Adipocyte (in vitro differentiated cells): ENCODE data around the gene COA8.

Experiments used
- DNase-seq: peaks from one replicate; pipeline ENCODE4 v3.0.0-alpha.2; 2015; ENCODE audit warnings: low read depth
- H3K27me3 ChIP-seq: replicated peaks from 2 replicates; pipeline ENCODE4 v1.7.0; 2013; ENCODE audit warnings: mild to moderate bottlenecking, low read length, moderate library complexity; ENCODE audit not compliant: control insufficient read depth, insufficient read depth
- H3K36me3 ChIP-seq: 2 replicates; pipeline ENCODE4 v1.7.0; 2013; ENCODE audit warnings: low read length, mild to moderate bottlenecking, moderate library complexity; ENCODE audit not compliant: control insufficient read depth, insufficient read depth, severe bottlenecking
- H3K4me1 ChIP-seq: 2 replicates; pipeline ENCODE4 v1.7.0; 2013; ENCODE audit warnings: mild to moderate bottlenecking, low read length, moderate library complexity; ENCODE audit not compliant: control insufficient read depth, insufficient read depth
- H3K4me3 ChIP-seq: 2 replicates; pipeline ENCODE4 v1.7.0; 2013; ENCODE audit warnings: mild to moderate bottlenecking, low read length, moderate library complexity
- H3K9ac ChIP-seq: 2 replicates; pipeline ENCODE4 v1.7.0; 2013; ENCODE audit warnings: mild to moderate bottlenecking, low read length, moderate library complexity
- H3K9me3 ChIP-seq: 2 replicates; pipeline ENCODE4 v1.7.0; 2013; ENCODE audit warnings: mild to moderate bottlenecking, low read length, moderate library complexity; ENCODE audit not compliant: control insufficient read depth

Gene COA8

DNA sequence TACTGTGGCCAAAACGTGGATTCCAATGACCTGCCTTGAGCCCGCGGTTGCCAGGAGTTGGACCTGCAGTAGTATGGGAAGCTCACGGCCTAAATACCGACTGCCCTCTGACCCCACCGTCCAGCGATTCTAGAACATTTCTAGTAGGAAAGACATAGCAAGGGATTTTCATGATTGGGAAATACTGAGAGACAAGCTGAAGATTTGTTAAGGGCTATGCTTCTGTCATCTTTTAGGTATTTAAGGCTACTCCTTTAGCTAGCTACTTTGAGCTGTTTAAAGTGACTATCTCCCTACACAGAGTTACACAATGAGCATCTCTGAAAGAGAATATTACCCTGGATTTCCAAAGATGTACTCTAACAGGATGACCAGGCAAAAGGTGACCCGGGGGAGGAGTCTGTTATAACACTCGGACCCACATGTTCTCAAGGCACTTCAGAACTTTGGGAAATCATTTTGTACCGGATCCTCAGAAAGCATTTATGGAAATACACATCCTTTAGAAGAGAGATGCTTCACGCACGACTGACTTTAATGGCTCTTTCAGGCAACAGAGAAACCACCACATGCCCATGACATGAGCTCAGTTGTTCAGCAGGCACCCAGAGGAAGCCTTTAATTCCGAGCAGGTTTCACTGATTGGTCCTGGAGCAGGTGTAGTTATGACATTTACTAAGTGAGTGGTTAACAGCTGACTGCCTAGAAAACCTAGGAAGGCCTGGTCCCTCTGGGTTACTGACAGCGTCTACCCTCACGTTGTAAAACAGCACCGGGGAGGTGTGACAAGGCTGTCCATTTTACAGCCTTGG is 4.5 kb upstream of the COA8 start:
- H3K36me3 ChIP-seq = peaks cover 29% of the 10 kb centered on the region
- peak; percentile 83 for DNase-seq
- peak overlapping the region; percentile 90 for H3K4me3 ChIP-seq

DNA sequence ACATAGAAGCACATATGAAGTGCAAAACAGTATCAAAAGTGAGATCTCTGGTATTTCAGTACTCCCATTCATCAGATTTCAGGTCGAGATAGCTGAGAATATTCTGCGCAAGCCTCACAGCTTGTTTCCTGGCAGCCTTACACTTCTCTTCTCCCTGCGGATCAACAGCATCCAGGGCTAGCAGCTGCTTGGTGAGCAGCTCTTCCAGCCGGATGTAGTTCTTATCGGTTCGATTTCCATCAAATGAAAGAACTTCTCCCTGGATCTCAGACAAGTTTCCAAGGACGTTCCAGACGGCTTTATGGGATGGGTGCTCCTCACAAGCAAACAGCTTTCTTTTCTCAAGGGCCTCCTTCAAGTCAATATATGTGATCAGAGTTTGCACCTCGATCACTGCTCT is 3.0 kb upstream of the COA8 start:
- Histone ChIP-seq H3K9me3 (no peaks in the 10 kb centered on the region), H3K9ac (peak overlapping the region; percentile 92), H3K36me3 (peaks cover 28% of the 10 kb centered on the region), H3K4me3 (peak overlapping the region; percentile 90), H3K4me1 (peaks cover 66% of the 10 kb centered on the region), H3K27me3 (no peaks in the 10 kb centered on the region)
- no peak for DNase-seq

More for the DNA sequence above, 4.5 kb upstream of the COA8 start:
- H3K9ac ChIP-seq = peak overlapping the region; percentile 92
- H3K4me1 ChIP-seq = peaks cover 66% of the 10 kb centered on the region
- no peaks in the 10 kb centered on the region for H3K27me3 ChIP-seq
- no peaks in the 10 kb centered on the region for H3K9me3 ChIP-seq

GRCh38 chr14:103560691-103561090 is 2.1 kb upstream of the COA8 start:
- DNase-seq = no peak
- Histone ChIP-seq H3K4me1 (peaks cover 61% of the 10 kb centered on the region), H3K9me3 (no peaks in the 10 kb centered on the region), H3K9ac (peak overlapping the region; percentile 92), H3K4me3 (peak overlapping the region; percentile 90), H3K36me3 (peaks cover 26% of the 10 kb centered on the region), H3K27me3 (no peaks in the 10 kb centered on the region)

DNA sequence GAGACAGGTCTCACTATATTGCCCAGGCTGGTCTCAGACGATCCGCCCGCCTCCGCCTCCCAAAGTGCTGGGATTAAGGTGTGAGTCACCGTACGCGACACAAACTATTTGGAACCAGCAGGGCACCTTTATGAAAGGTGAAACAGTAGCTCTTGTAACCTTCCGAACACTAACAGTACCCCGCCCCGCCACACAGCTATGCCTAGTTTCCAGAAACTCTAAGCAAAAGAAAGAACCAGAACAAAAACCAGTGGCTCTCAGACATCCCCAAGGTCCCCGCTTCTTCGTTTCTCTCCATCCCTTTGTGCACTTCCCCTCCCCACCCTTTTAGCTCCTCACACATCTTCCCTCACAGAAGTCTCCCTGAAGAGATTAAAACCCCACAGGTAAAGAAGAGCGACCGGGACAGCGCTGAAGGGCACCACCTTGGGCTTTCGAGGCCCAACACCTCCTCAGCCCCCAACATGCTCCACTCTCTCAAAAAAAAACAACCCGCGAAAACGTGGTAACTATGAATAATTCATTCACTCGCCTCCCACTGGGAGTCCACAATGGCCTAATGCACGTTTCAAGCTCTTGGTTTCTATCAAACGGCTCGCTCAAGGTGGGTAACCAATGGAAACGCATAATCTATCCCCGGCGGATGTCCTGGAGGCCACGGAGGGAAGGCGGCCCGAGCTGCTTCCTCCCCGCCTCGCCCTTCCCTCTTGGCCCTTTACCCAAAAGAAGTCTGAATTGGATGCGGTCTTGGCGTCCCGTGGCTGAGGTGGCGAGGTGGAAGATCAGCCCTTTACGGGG is 1.2 kb upstream of the COA8 start:
- Histone ChIP-seq H3K36me3 (peaks cover 26% of the 10 kb centered on the region), H3K9me3 (no peaks in the 10 kb centered on the region), H3K9ac (peak overlapping the region; percentile 92), H3K4me3 (peak overlapping the region; percentile 90), H3K4me1 (peaks cover 55% of the 10 kb centered on the region), H3K27me3 (no peaks in the 10 kb centered on the region)
- peak; percentile 81 for DNase-seq

GRCh38 chr14:103562179-103562428 is 656 bp upstream of the COA8 start:
- DNase-seq = peak; percentile 75
- Histone ChIP-seq H3K4me1 (peaks cover 50% of the 10 kb centered on the region), H3K9me3 (no peaks in the 10 kb centered on the region), H3K27me3 (no peaks in the 10 kb centered on the region), H3K9ac (peak overlapping the region; percentile 92), H3K36me3 (peaks cover 24% of the 10 kb centered on the region), H3K4me3 (peak overlapping the region; percentile 90)

DNA sequence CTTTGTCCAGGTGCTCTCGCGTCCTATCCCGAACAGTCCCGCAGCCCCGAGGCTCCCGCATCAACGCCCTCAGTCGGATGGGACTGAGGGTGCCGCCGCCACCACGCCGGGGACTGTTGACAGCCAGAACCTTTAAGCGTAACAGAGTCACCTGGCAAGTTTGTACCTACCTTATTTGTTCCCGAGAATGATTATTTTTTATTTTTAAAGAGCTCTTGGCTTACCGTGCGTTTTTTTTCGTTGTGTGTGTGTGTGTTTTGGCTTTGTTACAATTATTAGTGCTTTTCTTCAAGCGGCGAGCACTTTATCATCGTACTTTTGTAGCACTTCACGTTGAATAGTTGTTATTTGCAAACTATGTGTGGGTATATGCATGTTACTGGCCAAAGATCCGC is 463 bp downstream of the COA8 start:
- no peaks in the 10 kb centered on the region for H3K9me3 ChIP-seq
- peak overlapping the region; percentile 92 for H3K9ac ChIP-seq
- no peak for DNase-seq
- H3K36me3 ChIP-seq = peaks cover 25% of the 10 kb centered on the region
- H3K27me3 ChIP-seq = no peaks in the 10 kb centered on the region
- H3K4me3 ChIP-seq = peak overlapping the region; percentile 90
- H3K4me1 ChIP-seq = peaks cover 42% of the 10 kb centered on the region

GRCh38 chr14:103563844-103564505 is 1.2 kb downstream of the COA8 start:
- DNase-seq = peak; percentile 13
- H3K27me3 ChIP-seq = no peaks in the 10 kb centered on the region
- peaks cover 34% of the 10 kb centered on the region for H3K4me1 ChIP-seq
- peak overlapping the region; percentile 90 for H3K4me3 ChIP-seq
- peaks cover 20% of the 10 kb centered on the region for H3K36me3 ChIP-seq
- peak overlapping the region; percentile 92 for H3K9ac ChIP-seq
- no peaks in the 10 kb centered on the region for H3K9me3 ChIP-seq

DNA sequence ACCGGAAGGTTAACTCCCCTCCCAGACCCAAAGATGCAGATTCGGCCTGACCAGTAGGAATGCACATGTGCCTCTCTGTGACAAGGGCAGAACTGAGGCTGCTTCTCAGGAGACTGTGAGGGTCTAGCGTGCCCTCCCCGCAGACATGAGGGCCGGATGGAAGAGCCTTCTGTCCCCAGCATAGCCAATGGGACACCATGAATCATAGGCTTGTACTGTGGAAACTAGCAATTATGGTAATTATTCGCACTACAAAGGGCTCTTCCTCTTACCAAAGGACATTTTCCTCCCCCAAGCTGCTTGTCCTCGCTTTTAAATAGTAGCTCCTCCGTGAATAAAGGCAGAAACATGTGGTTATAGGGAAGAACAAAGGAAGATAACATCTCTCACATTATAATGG is 6.2 kb downstream of the COA8 start:
- no peak overlapping the region for H3K4me3 ChIP-seq
- peaks cover 21% of the 10 kb centered on the region for H3K36me3 ChIP-seq
- no peaks in the 10 kb centered on the region for H3K9me3 ChIP-seq
- DNase-seq = no peak
- no peaks in the 10 kb centered on the region for H3K27me3 ChIP-seq
- no peak overlapping the region for H3K9ac ChIP-seq
- peaks cover 7% of the 10 kb centered on the region for H3K4me1 ChIP-seq

DNA sequence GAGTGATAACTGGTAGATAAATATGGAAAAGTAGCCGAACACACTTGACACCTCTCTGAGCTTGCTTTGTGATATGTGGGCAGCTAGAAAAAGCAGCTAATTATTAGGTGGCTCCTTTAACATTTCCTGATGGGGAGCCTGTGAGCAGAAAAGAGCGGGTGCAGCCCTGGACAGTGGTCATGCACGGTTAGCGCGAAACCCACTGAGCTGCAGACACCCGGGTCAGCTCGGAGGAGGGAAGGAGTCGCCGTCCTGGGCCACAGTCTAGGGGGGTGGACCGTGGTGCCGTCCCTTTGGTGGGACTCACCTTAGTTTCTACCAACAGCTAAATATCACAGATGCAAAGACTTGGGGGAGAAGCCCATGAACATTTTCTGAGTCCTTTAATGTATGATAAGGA is 6.6 kb downstream of the COA8 start:
- H3K9me3 ChIP-seq = no peaks in the 10 kb centered on the region
- peaks cover 26% of the 10 kb centered on the region for H3K36me3 ChIP-seq
- no peak for DNase-seq
- no peak overlapping the region for H3K4me3 ChIP-seq
- peaks cover 3% of the 10 kb centered on the region for H3K4me1 ChIP-seq
- H3K9ac ChIP-seq = no peak overlapping the region
- H3K27me3 ChIP-seq = no peaks in the 10 kb centered on the region

- no peaks in the 10 kb centered on the region for H3K9me3 ChIP-seq
- no peak overlapping the region for H3K4me3 ChIP-seq
- H3K4me1 ChIP-seq = peaks cover 17% of the 10 kb centered on the region
- no peaks in the 10 kb centered on the region for H3K27me3 ChIP-seq
- DNase-seq = no peak
- H3K36me3 ChIP-seq = peaks cover 51% of the 10 kb centered on the region
- H3K9ac ChIP-seq = no peak overlapping the region
These were observed 11.3 kb downstream of the COA8 start for GRCh38 chr14:103574104-103574503.

DNA sequence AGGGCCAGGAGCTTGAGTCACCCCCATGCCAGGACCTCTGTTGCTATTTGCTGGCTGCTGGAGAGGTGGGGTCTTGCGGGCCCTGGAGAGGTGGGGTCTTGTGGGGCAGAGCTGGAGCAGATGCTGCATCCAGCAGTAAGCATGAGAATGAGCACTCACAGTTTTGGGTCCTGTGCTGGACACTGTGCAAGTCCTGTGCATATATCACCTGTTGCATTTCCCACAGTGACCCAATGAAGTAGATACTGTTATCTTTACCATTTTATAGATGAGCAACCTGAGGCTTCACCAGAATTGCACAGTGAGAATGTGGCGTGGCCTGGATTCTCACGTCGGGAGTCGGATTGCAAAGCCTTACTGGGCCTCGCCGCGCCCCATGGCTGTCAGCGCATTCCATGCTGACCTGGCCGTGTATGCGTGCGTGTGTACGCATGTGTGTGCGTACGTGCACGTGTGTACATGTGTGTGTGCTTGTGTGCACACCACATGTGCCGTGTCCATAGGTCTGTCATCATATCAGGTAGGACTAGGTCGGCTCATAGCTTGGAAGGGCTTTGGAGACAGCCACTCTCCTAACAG is 12.0 kb downstream of the COA8 start:
- H3K4me3 ChIP-seq = no peak overlapping the region
- H3K27me3 ChIP-seq = no peaks in the 10 kb centered on the region
- no peak for DNase-seq
- no peaks in the 10 kb centered on the region for H3K9me3 ChIP-seq
- peaks cover 17% of the 10 kb centered on the region for H3K4me1 ChIP-seq
- no peak overlapping the region for H3K9ac ChIP-seq
- peaks cover 52% of the 10 kb centered on the region for H3K36me3 ChIP-seq
